ENCODE measurements around the gene DNAAF2. TPM values are rescaled to one million over a fixed set of nuclear protein-coding genes. Genes with fewer than 3 reads are reported as not detected.

DNAAF2 gene
- total and polyA plus RNA-seq, 4 donors, result 4.2 to 8.2 (median 5.3) TPM

DNA sequence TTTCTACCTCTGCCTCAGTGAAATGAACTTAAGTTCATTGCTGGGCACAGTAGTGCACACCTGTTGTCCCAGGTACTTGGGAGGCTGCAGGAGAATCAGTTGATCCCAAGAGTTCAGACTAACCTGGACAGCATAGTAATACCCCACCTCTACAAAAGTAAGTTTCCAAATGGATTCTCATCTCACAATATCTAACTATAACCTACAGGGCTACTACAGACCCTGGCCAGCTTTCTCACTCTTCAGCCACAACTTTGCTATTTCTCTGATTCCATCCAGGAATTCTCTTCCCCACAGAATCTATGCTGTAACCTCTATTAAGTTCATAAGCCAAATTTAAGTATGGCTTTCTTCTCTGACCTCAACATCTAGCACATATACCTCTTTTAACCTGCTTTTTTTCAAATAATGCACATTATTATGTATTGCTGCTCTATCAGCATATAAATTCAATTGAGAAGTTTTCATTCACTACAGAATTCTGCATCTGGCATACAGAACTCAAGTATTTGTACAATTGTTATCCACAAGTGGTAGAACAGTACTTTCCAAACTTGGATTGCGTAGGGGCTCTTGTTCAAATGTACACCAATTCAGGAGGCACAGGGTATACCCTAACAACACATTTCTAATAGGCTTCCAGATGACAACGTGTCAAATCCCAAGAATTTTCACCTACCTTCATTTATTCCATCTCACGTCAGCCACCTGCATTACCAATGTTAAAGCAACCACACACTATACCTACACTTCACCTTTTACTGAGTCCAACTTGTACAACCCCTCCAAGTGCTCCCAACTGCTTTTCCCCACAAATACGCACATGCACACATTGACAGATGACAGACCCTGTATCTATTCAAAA lies 52.7 kb downstream of the DNAAF2 start:
- H3K36me3 ChIP-seq (ENCODE audit: control insufficient read depth in 4 of 4, insufficient read depth in 3 of 4, low read depth in 1 of 4, low read length in 3 of 4), result peaks cover 3 to 23% (median 18%) of the 10 kb centered on the region in 4 donors
- 97% methylated on average over 4 of the region's 4 CpGs for WGBS
- no peaks in the 10 kb centered on the region for H3K27me3 ChIP-seq (ENCODE audit: control insufficient read depth in 4 of 4, insufficient read depth in 4 of 4, low read length in 3 of 4)
- H3K4me1 ChIP-seq (ENCODE audit: control insufficient read depth in 4 of 4, insufficient read depth in 4 of 4, low read length in 3 of 4), result peaks cover 4 to 16% (median 7%) of the 10 kb centered on the region in 4 donors
- no peak overlapping the region for H3K9ac ChIP-seq (ENCODE audit: low read depth in 1 of 2, low read length in 2 of 2)
- H3K9me3 ChIP-seq (ENCODE audit: control insufficient read depth in 4 of 4, low read length in 3 of 4), result no peaks in the 10 kb centered on the region
- H3K4me3 ChIP-seq (ENCODE audit: low read depth in 1 of 3, low read length in 3 of 3), result no peak overlapping the region
- TF ChIP-seq NR2F2 (IDR thresholded peaks at IDR 0.05) (no peak), SP1 (IDR thresholded peaks at IDR 0.05) (no peak)
- no peak overlapping the region for H3K27ac ChIP-seq (ENCODE audit: low read depth in 1 of 2, low read length in 2 of 2)
- DNase-seq (ENCODE audit: low spot score), result no peak

DNA sequence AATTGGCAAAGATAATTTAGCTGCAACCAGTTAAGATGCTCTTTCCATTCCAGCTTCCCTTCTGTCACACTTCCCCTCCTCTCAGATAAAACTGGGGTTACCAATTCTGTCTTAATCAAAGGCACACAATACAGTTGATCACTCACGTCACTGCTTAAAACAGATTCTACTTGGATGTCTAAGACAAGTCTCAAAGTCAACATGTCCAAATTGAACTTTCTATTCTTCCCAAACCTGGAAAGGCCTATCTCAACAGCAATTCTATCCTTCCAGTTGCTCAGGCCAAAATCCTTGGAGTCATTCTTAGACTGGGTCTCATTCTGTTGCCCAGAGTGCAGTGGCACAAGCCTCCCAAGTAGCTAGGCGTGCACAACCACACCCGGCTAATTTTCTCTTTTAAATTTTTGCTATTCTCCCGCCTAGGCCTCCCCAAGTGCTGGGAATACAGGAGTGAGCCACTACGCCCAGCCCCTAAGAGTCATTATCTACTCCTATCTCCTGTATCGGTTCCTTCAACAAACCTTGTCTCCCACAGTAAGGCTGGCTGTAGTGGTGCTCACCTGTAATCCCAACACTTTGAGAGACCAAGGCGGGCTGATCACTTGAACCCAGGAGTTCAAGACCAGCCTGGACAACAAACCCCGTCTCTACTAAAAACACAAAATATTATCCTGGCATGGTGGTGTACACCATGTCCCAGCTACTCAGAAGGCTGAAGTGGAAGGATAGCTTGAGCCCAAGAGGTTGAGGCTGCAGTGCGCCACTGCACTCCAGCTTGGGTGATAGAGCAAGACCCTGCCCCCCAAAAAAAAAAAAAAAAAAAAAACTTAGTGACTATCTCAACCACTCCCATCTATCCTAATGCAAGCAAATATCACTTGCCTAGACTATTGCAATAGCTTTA lies 53.6 kb downstream of the DNAAF2 start:
- no peak for DNase-seq (ENCODE audit: low spot score)
- Histone ChIP-seq H3K4me3 (ENCODE audit: low read depth in 1 of 3, low read length in 3 of 3) (no peak overlapping the region), H3K4me1 (ENCODE audit: control insufficient read depth in 4 of 4, insufficient read depth in 4 of 4, low read length in 3 of 4) (peaks cover 4 to 16% (median 7%) of the 10 kb centered on the region in 4 donors), H3K27me3 (ENCODE audit: control insufficient read depth in 4 of 4, insufficient read depth in 4 of 4, low read length in 3 of 4) (no peaks in the 10 kb centered on the region), H3K9me3 (ENCODE audit: control insufficient read depth in 4 of 4, low read length in 3 of 4) (no peaks in the 10 kb centered on the region), H3K27ac (ENCODE audit: low read depth in 1 of 2, low read length in 2 of 2) (no peak overlapping the region), H3K9ac (ENCODE audit: low read depth in 1 of 2, low read length in 2 of 2) (no peak overlapping the region), H3K36me3 (ENCODE audit: control insufficient read depth in 4 of 4, insufficient read depth in 3 of 4, low read depth in 1 of 4, low read length in 3 of 4) (peaks cover 3 to 28% (median 25%) of the 10 kb centered on the region in 4 donors)
- TF ChIP-seq JUND (IDR thresholded peaks at IDR 0.05), result no peak
- no peak for TF ChIP-seq HNF4A (conservative IDR thresholded peaks at IDR 0.05)
- TF ChIP-seq, protein P1, sequence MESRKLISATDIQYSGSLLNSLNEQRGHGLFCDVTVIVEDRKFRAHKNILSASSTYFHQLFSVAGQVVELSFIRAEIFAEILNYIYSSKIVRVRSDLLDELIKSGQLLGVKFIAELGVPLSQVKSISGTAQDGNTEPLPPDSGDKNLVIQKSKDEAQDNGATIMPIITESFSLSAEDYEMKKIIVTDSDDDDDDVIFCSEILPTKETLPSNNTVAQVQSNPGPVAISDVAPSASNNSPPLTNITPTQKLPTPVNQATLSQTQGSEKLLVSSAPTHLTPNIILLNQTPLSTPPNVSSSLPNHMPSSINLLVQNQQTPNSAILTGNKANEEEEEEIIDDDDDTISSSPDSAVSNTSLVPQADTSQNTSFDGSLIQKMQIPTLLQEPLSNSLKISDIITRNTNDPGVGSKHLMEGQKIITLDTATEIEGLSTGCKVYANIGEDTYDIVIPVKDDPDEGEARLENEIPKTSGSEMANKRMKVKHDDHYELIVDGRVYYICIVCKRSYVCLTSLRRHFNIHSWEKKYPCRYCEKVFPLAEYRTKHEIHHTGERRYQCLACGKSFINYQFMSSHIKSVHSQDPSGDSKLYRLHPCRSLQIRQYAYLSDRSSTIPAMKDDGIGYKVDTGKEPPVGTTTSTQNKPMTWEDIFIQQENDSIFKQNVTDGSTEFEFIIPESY (IDR thresholded peaks at IDR 0.05), result no peak
- TF ChIP-seq, protein P2, sequence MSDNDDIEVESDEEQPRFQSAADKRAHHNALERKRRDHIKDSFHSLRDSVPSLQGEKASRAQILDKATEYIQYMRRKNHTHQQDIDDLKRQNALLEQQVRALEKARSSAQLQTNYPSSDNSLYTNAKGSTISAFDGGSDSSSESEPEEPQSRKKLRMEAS (IDR thresholded peaks at IDR 0.05), result no peak
- TF ChIP-seq HNF4G (IDR thresholded peaks at IDR 0.05), result no peak
- no peak for TF ChIP-seq FOXA1 (IDR thresholded peaks at IDR 0.05)
- TF ChIP-seq, protein P3, sequence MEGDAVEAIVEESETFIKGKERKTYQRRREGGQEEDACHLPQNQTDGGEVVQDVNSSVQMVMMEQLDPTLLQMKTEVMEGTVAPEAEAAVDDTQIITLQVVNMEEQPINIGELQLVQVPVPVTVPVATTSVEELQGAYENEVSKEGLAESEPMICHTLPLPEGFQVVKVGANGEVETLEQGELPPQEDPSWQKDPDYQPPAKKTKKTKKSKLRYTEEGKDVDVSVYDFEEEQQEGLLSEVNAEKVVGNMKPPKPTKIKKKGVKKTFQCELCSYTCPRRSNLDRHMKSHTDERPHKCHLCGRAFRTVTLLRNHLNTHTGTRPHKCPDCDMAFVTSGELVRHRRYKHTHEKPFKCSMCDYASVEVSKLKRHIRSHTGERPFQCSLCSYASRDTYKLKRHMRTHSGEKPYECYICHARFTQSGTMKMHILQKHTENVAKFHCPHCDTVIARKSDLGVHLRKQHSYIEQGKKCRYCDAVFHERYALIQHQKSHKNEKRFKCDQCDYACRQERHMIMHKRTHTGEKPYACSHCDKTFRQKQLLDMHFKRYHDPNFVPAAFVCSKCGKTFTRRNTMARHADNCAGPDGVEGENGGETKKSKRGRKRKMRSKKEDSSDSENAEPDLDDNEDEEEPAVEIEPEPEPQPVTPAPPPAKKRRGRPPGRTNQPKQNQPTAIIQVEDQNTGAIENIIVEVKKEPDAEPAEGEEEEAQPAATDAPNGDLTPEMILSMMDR (IDR thresholded peaks at IDR 0.05; ENCODE audit: low read depth, low read length, missing input control), result no peak
- TF ChIP-seq TAF1 (conservative IDR thresholded peaks at IDR 0.05), result no peak
- no peak for TF ChIP-seq GABPA (IDR thresholded peaks at IDR 0.05 in 1 of 2, conservative IDR thresholded peaks at IDR 0.05 in 1 of 2)
- no peak for TF ChIP-seq RAD21 (IDR thresholded peaks at IDR 0.05)
- TF ChIP-seq YY1 (IDR thresholded peaks at IDR 0.05), result no peak
- no peak for TF ChIP-seq EGR1 (IDR thresholded peaks at IDR 0.05; ENCODE audit: low read depth in 2 of 2)
- TF ChIP-seq, protein P4, sequence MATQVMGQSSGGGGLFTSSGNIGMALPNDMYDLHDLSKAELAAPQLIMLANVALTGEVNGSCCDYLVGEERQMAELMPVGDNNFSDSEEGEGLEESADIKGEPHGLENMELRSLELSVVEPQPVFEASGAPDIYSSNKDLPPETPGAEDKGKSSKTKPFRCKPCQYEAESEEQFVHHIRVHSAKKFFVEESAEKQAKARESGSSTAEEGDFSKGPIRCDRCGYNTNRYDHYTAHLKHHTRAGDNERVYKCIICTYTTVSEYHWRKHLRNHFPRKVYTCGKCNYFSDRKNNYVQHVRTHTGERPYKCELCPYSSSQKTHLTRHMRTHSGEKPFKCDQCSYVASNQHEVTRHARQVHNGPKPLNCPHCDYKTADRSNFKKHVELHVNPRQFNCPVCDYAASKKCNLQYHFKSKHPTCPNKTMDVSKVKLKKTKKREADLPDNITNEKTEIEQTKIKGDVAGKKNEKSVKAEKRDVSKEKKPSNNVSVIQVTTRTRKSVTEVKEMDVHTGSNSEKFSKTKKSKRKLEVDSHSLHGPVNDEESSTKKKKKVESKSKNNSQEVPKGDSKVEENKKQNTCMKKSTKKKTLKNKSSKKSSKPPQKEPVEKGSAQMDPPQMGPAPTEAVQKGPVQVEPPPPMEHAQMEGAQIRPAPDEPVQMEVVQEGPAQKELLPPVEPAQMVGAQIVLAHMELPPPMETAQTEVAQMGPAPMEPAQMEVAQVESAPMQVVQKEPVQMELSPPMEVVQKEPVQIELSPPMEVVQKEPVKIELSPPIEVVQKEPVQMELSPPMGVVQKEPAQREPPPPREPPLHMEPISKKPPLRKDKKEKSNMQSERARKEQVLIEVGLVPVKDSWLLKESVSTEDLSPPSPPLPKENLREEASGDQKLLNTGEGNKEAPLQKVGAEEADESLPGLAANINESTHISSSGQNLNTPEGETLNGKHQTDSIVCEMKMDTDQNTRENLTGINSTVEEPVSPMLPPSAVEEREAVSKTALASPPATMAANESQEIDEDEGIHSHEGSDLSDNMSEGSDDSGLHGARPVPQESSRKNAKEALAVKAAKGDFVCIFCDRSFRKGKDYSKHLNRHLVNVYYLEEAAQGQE (IDR thresholded peaks at IDR 0.05), result no peak
- TF ChIP-seq, protein P5, sequence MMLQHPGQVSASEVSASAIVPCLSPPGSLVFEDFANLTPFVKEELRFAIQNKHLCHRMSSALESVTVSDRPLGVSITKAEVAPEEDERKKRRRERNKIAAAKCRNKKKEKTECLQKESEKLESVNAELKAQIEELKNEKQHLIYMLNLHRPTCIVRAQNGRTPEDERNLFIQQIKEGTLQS (IDR thresholded peaks at IDR 0.05), result no peak
- no peak for TF ChIP-seq RXRA (IDR thresholded peaks at IDR 0.05)
- WGBS, result 94% methylated on average over 9 of the region's 9 CpGs

Data from liver (tissue), 9 donors.